NCI-H748 treated with DMSO at 0.1 percent for 48 hours (cell line): ENCODE data around the gene RAB11FIP3.
"Not testable (repeated sequence)": the region's sequence is repeated elsewhere in the genome, so short reads cannot be mapped to it uniquely, and the experiment has no call there.

Source experiments
- DNase-seq: peaks from one replicate; lab custom pipeline; 2025; lab: John Stamatoyannopoulos, UW

Gene RAB11FIP3

GRCh38 chr16:467249-467871, 41.9 kb downstream of the RAB11FIP3 start:
- DNase-seq, result not testable (repeated sequence)

- DNase-seq, result no peak
Observed at GRCh38 chr16:468068-468821, 42.8 kb downstream of the RAB11FIP3 start.

GRCh38 chr16:469459-469858, 44.0 kb downstream of the RAB11FIP3 start:
- DNase-seq, result not testable (repeated sequence)

GRCh38 chr16:470418-470817, 45.0 kb downstream of the RAB11FIP3 start:
- no peak for DNase-seq

- DNase-seq, result no peak
Observed at GRCh38 chr16:471353-472198, 46.1 kb downstream of the RAB11FIP3 start.

GRCh38 chr16:472199-472504, 46.7 kb downstream of the RAB11FIP3 start:
- no peak for DNase-seq

GRCh38 chr16:473046-474043, 47.9 kb downstream of the RAB11FIP3 start:
- DNase-seq, result no peak

- DNase-seq, result no peak
Observed at GRCh38 chr16:474420-475122, 49.1 kb downstream of the RAB11FIP3 start.

- DNase-seq, result no peak
Observed at GRCh38 chr16:476039-476438, 50.6 kb downstream of the RAB11FIP3 start.

- DNase-seq, result no peak
Observed at GRCh38 chr16:477301-478157, 52.1 kb downstream of the RAB11FIP3 start.

- not testable (repeated sequence) for DNase-seq
Observed at GRCh38 chr16:478287-478686, 52.8 kb downstream of the RAB11FIP3 start.

GRCh38 chr16:482468-483185, 57.2 kb downstream of the RAB11FIP3 start:
- DNase-seq, result no peak

- no peak for DNase-seq
Observed at GRCh38 chr16:483341-484075, 58.1 kb downstream of the RAB11FIP3 start.

- no peak for DNase-seq
Observed at GRCh38 chr16:489606-490005, 64.2 kb downstream of the RAB11FIP3 start.

GRCh38 chr16:490768-491167, 65.3 kb downstream of the RAB11FIP3 start:
- DNase-seq, result no peak

GRCh38 chr16:491220-491919, 65.9 kb downstream of the RAB11FIP3 start:
- DNase-seq, result no peak

- no peak for DNase-seq
Observed at GRCh38 chr16:492211-492875, 66.9 kb downstream of the RAB11FIP3 start.
